Muscle of leg (tissue), 11 donors: Measurements from ENCODE around the gene FKBP6. TPM values are rescaled to one million over a fixed set of nuclear protein-coding genes. Genes with fewer than 3 reads are reported as not detected.
A peak's percentile ranks its signal among the peaks of the same experiment; 100 is the strongest.
"Not testable (repeated sequence)": the region's sequence is repeated elsewhere in the genome, so short reads cannot be mapped to it uniquely, and the experiment has no call there.

Experiments
- DNase-seq: peaks from one replicate; pipeline ENCODE4 v3.0.0; 2013
- H3K27ac ChIP-seq: one replicate; pipeline ENCODE4 v1.5.1; 2013; ENCODE audit warnings: mild to moderate bottlenecking, low read length, control low read depth
- H3K27me3 ChIP-seq: one replicate; pipeline ENCODE4 v1.6.1; 2013; ENCODE audit warnings: low read length; ENCODE audit not compliant: control insufficient read depth, insufficient read depth
- H3K36me3 ChIP-seq: one replicate; pipeline ENCODE4 v1.6.1; 2013; ENCODE audit warnings: low read length; ENCODE audit not compliant: control insufficient read depth, insufficient read depth
- H3K4me1 ChIP-seq: one replicate; pipeline ENCODE4 v1.6.1; 2013; ENCODE audit warnings: low read length; ENCODE audit not compliant: control insufficient read depth, insufficient read depth
- H3K4me3 ChIP-seq: one replicate; pipeline ENCODE4 v1.5.1; 2013; ENCODE audit warnings: low read length, control low read depth
- H3K9me3 ChIP-seq: replicated peaks from 2 replicates; pipeline ENCODE4 v1.6.1; 2013; ENCODE audit warnings: low read depth, low read length; ENCODE audit not compliant: control insufficient read depth
- WGBS: methylation state at CpG from one replicate; pipeline ENCODE4 v1.1.5; 2013; ENCODE audit warnings: missing lambda C conversion rate; ENCODE audit not compliant: insufficient coverage; 5-methylcytosine and 5-hydroxymethylcytosine counted together
- polyA plus RNA-seq, 8 donors: library from polyadenylated mRNA; unstranded; fragments of 120-200 nt; gene quantifications; one replicate each; pipeline versions ENCODE4 v1.2.1 to v1.2.3, GENCODE V29; 2013; ENCODE audit warnings: inconsistent platforms in 1 of 8, low replicate concordance in 1 of 8; ENCODE audit not compliant: insufficient read length in 8 of 8, insufficient read depth in 1 of 8
- total RNA-seq: library from RNA; stranded (reverse); fragments of 120-200 nt; gene quantifications from one replicate; pipeline ENCODE4 v1.2.4, GENCODE V29; 2013

The FKBP6 gene
- total and polyA plus RNA-seq, 9 donors, result 0.20 to 0.57 (median 0.28) TPM; not detected in 3

DNA sequence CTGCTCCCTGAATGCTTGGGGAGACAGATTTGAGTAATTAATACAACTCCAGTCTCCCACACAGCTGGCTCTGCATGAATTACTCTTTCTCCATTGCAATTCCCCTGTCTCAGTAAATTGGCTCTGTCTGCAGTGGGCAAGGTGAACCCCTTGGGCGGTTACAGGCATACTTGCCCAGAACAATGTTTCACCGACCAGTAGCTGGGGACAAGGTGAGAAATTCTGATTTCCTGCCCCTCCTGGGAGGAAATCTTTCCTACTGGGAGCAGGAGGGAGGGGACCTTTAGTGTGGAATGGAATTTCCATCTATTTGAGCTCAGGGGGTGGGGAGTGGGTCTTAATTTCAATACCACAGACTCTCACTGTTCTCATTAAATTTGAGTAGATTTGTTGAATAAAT lies 63.4 kb downstream of the FKBP6 start:
- Histone ChIP-seq H3K27me3 (no peaks in the 10 kb centered on the region), H3K4me1 (peaks cover 8% of the 10 kb centered on the region), H3K36me3 (no peaks in the 10 kb centered on the region), H3K9me3 (peaks cover 15% of the 10 kb centered on the region), H3K4me3 (no peak overlapping the region), H3K27ac (no peak overlapping the region)
- no peak for DNase-seq
- WGBS, result no CpG with 5 or more reads among the region's 2 CpGs

DNA sequence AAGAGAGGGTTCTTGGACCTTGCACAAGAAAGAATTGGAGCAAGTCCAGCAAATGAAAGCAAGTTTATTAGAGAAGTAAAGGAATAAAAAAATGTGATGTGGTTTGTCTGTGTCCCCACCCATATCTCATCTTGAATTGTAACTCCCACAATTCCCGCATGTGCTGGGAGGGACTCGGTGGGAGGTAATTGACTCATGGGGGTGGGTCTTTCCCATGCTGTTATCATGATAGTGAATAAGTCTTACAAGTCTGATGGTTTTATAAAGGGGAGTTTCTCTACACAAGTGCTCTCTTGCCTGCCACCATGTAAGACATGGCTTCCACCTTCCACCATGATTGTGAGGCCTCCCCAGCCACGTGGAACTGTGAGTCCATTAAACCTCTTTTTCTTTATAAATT lies 66.5 kb downstream of the FKBP6 start:
- H3K4me1 ChIP-seq, result peaks cover 18% of the 10 kb centered on the region
- DNase-seq, result no peak
- no CpG with 5 or more reads among the region's 3 CpGs for WGBS
- H3K9me3 ChIP-seq, result no peaks in the 10 kb centered on the region
- no peak overlapping the region for H3K4me3 ChIP-seq
- H3K27me3 ChIP-seq, result no peaks in the 10 kb centered on the region
- H3K36me3 ChIP-seq, result no peaks in the 10 kb centered on the region
- no peak overlapping the region for H3K27ac ChIP-seq

GRCh38 chr7:73395538-73396503 lies 67.9 kb downstream of the FKBP6 start:
- no peak for DNase-seq
- H3K27ac ChIP-seq, result peak overlapping the region; percentile 11
- H3K4me1 ChIP-seq, result peaks cover 18% of the 10 kb centered on the region
- H3K9me3 ChIP-seq, result no peaks in the 10 kb centered on the region
- 63% methylated on average over 12 of the region's 21 CpGs for WGBS
- H3K36me3 ChIP-seq, result no peaks in the 10 kb centered on the region
- H3K4me3 ChIP-seq, result no peak overlapping the region
- no peaks in the 10 kb centered on the region for H3K27me3 ChIP-seq

DNA sequence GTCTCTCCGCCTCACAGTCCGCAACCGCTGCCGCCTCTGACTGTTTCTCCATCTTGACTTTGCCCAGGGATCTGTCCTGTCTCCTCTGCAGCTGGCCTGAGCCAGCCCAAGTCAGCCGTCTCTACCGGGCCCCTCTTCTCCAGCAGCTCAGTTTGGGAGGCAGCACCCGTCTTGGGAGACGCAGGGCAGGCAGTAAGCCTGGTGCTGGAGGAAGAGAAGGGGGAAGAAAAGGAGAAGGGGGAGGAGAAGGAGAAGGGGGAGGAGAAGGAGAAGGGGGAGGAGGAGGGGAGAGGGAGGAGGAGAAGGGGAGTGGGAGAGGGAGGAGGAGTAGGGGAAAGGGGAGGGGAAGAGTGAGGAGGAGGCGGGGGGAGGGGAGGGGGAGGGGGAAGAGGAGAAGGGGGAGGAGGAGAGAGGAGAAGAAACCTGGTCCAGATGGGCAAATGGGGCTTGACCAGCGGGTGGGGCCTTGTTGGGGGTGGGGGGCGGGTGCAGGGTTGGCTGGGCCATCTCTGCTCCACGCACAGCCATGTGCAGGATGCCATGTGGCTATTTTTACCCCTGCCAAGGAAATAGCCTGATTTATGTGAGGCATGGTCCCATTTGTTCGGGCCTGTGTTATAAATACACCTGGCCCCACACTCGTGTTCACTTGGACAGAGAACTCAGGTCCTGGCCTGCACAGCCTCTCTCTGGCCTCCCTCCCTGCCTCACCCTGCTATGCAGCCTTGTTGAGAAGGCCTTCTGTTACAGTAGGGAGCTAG lies 69.7 kb downstream of the FKBP6 start:
- H3K9me3 ChIP-seq, result no peaks in the 10 kb centered on the region
- peak; percentile 86 for DNase-seq
- H3K4me1 ChIP-seq, result peaks cover 18% of the 10 kb centered on the region
- 17% methylated on average over 13 of the region's 14 CpGs for WGBS
- H3K27me3 ChIP-seq, result no peaks in the 10 kb centered on the region
- peak overlapping the region; percentile 61 for H3K4me3 ChIP-seq
- no peaks in the 10 kb centered on the region for H3K36me3 ChIP-seq
- H3K27ac ChIP-seq, result peak overlapping the region; percentile 91

GRCh38 chr7:73399185-73400050 lies 71.5 kb downstream of the FKBP6 start:
- H3K27me3 ChIP-seq, H3K36me3 ChIP-seq, H3K9me3 ChIP-seq: not testable (repeated sequence)
- 26% methylated on average over 16 of the region's 19 CpGs for WGBS
- Histone ChIP-seq H3K4me3 (peak overlapping the region; percentile 35), H3K27ac (peak overlapping the region; percentile 86), H3K4me1 (peaks cover 18% of the 10 kb centered on the region)
- DNase-seq, result peak; percentile 88

GRCh38 chr7:73404860-73405259 lies 76.9 kb downstream of the FKBP6 start:
- H3K9me3 ChIP-seq, H3K27ac ChIP-seq, H3K36me3 ChIP-seq, H3K27me3 ChIP-seq, H3K4me1 ChIP-seq, H3K4me3 ChIP-seq, DNase-seq: not testable (repeated sequence)
- no CpG with 5 or more reads among the region's 3 CpGs for WGBS

Other genes with a start within 250 kb of the FKBP6 start
- gene SPDYE9, start 242.1 kb upstream of the FKBP6 start, total RNA-seq, result 0.04 TPM
- 1 to 10 TPM in 1 of 8 donors, under 1 TPM in 7; 0.10 to 1.2 (median 0.23) TPM for gene SPDYE9, start 242.1 kb upstream of the FKBP6 start, polyA plus RNA-seq
- 18.6 TPM for gene NSUN5, start 19.3 kb upstream of the FKBP6 start, total RNA-seq
- 10 to 100 TPM; 17.1 to 22.7 (median 21.3) TPM for gene NSUN5, start 19.3 kb upstream of the FKBP6 start, polyA plus RNA-seq
- 0.44 TPM for gene TRIM50, start 79 bp upstream of the FKBP6 start, total RNA-seq
- gene TRIM50, start 79 bp upstream of the FKBP6 start, polyA plus RNA-seq, result under 1 TPM; 0.27 to 0.76 (median 0.55) TPM
- gene FZD9, start 105.6 kb downstream of the FKBP6 start, total RNA-seq, result 14.3 TPM
- 10 to 100 TPM; 12.2 to 20.9 (median 18.0) TPM for gene FZD9, start 105.6 kb downstream of the FKBP6 start, polyA plus RNA-seq
- 41.9 TPM for gene BAZ1B, start 194.1 kb downstream of the FKBP6 start, total RNA-seq
- 10 to 100 TPM; 40.5 to 67.6 (median 54.5) TPM for gene BAZ1B, start 194.1 kb downstream of the FKBP6 start, polyA plus RNA-seq
- 6.6 TPM for gene BCL7B, start 229.5 kb downstream of the FKBP6 start, total RNA-seq
- 10 to 100 TPM; 30.5 to 37.0 (median 34.4) TPM for gene BCL7B, start 229.5 kb downstream of the FKBP6 start, polyA plus RNA-seq